NCI-H128 (cell line): ENCODE data around the gene CLEC2L.
A peak's percentile ranks its signal among the peaks of the same experiment; 100 is the strongest.
"Not testable (repeated sequence)": the region's sequence is repeated elsewhere in the genome, so short reads cannot be mapped to it uniquely, and the experiment has no call there.

ENCODE experiments used
- DNase-seq: peaks from one replicate; lab custom pipeline; 2025; ENCODE audit not compliant: unreplicated experiment; lab: John Stamatoyannopoulos, UW

CLEC2L gene

DNA sequence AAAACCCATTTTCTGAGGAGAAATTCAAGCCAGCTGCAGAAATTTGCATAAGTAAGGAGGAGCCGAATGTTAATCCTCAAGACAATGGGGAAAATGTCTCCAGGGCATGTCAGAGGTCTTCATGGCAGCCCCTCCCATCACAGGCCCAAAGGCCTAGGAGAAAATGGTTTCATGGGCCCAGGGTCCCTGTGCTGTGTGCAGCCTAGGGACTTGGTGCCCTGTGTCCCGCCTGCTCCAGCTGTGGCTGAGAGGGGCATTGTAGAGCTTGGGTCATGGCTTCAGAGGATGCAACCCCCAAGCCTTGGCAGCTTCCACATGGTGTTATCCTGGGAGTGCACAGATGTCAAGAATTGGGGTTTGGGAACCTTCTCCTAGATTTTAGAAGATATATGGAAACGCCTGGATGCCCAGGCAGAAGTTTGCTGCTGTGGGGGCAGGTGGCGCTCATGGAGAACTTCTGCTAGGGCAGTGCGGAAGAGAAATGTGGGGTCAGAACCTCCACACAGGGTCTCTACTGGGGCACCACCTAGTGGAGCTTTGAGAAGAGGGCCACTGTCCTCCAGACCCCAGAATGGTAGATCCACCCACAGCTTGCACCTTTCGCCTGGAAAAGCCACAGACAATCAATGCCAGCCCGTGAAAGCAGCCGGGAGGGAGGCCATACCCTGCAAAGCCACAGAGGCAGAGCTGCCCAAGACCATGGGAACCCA, 30.7 kb downstream of the CLEC2L start:
- not testable (repeated sequence) for DNase-seq

DNA sequence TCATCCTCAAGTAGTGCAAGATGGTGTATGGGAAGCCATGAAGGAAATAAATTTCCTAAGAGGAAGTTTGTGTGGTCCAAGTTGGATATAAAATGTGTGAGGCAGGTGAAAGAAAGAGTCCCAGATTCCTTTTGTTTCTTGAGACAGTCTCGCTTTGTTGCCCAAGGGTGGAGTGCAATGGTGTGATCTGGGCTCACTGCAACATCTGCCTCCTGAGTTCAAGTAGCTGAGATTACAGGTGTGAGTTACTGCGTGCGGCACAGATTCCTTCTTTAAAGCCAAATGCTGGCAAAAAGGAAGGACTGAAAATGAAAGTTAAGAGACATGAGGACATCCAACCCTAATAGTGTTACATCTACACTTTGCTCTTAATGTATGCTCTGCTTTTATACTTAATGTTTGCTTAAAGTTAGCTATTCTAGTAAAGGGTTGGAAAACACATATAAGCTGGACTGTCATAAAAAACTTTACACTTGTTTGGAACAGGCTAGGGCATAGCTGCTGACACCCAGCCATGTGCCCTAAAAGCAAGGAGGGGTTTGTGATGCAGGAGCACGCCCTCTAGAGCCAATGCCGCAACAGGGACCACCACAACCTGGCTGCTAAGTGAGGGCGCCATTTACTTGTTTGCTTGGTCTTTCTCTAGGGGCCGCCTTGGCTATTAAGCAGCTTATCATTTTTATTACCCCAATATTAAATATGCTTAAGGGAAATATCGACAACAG, 34.5 kb downstream of the CLEC2L start:
- DNase-seq = no peak

DNA sequence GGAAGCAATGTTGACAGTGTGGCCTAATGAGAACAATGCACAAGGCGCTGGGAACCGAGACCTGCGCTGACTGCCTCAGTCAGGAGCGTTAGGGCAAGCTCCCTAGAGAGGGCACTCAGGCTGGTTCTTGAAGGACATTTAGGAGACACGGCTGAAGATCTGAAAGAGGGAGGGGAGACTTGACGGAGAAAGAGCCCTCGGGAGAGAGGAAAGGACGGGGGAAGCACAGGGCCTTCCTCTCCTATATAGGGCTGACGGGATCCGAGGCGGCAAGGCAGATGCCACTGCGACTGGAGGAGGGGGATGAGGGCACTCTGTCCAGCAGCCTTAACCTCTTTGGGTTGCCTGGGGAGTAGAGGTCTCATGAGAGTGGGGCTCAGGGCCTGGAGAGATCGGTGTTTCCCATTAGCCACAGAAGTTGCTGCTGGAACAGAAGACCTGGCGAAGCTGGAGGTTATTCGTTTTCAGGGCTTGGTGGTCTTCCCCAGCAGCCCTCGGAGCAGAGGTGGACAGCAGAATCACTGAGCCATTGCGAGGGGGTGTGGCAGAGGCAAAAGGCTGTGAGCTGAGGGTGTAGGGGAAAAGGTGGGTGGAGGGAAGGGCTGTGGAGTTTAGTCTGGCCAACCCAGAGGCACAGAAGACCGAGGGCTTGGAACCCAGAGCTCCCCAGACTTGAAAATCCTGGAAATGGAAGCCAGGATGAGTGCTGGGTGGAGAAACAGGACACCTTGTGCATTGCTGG, 36.0 kb downstream of the CLEC2L start:
- DNase-seq = no peak

DNA sequence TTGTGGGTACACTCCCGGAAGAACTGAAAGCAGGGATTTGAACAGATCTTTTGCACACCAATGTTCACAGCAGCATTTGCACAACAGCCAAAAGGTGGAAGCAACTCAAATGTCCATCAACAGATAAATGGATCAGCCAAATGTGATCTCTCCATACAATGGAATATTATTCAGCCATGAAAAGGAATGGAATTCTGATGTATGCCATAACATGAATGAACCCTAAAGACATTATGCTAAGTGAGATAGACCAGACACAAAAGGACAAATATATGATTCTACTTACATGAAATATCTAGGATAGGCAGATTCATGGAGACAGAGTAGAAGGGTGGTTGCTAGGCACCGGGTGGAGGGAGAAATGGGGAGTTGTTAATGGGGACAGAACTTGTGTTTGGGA, 36.7 kb downstream of the CLEC2L start:
- no peak for DNase-seq

DNA sequence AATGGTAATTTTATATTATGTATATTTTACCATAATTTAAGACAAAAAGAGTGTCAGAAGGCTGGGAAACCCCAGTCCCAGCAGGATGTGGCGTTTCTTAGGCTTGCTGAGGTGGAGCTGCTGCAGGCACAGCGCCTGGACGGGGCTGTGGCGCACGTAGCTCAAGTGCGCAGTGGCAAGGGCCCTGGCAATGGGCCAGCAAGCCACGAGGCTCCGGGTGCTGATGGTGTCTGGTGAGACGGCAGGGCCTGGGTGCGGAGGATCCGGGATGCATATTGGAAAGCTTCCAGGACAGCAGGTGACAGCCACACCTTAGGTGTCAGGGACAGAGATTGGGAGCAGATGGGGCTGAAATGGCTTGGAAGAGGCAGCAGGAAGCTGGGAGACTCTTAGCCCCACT, 37.2 kb downstream of the CLEC2L start:
- DNase-seq = peak; percentile 48

DNA sequence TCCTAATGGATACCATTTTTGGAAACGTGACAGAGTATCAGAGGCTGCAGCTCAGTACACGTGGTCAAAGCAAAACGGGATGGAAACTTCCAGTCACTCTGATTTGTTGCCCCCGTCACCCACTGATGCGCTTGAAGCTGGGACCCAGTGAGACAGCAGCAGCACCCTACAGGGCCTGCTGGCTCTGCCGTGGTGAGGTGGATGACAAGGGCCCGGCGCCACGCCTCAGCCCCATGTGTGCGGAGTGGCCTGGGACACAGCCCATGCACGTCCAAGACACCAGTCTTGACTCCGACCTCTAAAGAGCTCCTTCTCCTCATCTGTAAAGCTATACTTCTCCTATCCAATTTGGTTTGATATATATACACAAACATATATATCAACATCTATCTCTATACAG, 39.0 kb downstream of the CLEC2L start:
- no peak for DNase-seq

DNA sequence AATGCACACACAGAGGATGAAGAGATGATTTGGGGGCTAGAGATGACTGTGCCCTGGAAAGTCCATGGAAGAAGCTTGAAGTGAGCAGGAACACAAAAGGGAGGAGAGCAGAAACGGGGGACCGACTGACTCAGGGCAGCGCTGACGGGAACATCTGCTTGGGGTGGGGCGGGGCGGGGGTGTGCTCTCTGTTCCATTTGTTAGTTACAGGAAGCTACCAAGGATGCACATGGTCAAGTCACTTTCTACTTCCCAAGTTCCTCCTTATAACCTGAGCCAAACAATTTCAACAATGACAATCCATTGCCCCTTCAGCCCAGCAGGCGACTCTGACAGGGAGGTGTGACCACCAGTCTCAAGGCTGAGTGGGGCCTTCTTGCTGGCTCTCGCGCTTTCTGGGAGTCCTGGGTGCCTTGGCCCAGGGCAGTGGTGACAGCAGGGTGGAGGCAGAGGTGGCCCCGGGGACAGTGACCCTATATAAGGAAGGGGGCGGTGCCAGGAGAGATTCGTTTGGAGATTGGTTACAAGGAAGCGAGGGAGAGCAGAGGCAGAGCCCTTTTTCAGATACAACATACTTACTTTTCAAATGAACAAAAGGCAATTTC, 39.6 kb downstream of the CLEC2L start:
- no peak for DNase-seq

DNA sequence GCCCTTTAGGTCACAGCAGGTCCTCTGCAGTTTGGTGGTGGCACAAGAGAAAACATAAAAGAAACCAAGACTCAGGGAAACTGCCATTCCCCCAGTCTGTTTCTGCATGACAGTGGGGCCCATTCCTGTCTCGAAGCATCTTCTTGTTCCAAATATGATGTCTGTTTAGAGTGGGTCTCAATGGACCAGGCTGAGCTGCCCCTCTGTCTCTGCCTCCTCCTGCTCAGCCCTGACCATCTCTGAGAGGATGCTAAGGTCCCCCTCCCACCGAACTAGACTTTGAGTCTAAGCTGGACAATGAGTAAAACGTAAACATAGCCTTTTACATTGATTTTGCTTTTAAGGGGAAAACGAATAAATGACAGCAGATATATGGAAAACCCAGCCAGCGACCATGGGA, 40.4 kb downstream of the CLEC2L start:
- DNase-seq = no peak

DNA sequence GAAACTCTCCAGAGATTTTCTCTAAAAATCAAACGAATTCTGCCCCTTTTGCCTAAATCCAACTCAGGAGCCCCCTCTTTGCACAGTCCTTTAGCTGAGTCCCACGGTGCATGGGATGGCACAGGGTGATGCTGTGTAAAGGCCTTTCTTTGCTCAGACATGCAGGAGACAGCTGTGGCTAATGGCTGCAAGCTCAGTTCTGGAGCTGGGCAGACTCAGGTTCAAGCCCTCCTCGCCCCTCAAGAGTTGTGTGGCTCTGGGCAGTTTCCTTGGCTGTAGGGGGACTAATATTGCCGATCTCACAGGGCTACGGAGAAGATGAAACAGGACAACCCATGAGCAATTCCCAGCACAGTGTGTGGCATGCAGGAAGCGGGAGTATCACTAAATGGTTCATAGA, 42.6 kb downstream of the CLEC2L start:
- DNase-seq = no peak

DNA sequence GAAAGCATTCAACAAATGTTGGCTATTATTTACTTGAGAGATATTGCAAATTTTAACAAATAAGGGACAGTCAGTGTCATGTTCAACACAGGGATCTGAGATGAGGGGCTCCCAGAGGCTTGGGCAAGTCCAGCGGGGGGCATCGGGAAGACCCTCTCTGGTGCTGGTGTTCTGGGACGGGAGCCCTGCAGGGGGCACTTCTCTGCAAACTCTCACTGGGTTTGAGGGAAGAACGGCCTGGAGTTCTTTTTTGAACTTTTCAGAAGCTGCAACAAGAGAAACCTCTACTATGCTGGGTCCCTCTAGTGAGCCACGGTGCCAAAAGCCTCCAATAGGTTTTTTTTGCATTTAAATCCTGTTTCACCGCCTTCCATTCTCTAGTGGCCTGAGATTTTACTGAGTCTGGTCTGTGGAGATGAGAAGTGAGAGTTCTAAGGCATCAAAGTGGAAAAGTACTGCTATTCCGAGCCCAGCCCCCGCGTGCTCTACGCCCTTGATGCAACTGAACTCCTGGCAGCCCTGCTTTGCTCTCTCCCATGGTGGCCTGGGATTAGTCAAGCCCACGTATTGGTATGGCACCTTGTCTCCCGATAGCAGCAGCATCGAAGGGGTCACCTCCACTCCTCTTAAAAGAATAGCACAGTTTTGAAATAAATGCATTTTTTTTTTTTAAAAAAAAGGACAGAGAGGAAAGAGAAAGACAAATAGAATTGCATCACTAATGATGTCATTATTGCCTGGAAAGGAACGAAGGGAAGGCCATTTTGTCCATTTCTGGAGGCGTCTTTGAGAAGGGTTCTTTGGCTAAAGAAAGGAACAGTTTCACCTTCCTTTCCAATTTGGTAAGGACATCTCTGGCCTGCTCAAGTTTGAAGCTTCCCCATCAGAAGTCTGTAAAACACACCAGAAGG, 43.5 kb downstream of the CLEC2L start:
- no peak for DNase-seq

DNA sequence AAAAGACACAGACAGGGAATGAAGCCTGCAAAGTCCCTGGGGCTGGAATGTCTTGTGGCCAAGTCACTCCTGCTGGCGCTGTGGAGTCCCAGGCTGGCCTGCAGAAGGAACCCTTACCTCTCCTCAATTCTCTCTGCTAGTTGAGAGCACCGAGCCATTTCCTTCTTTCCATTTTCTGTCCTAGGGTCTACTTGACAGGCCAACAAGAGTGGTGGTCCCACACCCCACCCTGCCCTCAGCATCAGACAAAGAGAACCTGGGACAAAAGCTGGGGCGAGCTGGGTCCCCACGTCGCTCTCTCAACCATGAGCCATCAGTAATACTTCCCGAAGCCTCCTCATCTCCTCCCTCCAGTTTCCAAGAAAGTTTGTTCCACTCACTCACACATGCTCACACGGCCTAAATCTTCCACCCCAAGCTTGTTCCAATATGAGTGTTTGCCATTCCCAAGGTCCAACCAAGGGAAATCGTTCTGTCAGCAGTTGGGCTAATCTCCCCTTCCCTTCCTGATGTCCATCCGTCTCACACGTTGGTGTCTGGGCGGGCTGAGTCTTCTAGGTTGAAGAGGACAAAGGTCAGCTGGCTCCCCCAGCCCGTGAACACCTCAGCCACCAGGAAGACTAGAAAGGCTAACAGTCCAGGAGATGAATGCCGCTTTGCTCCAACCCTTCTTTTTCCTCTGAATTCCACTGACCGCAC, 44.3 kb downstream of the CLEC2L start:
- DNase-seq = no peak

DNA sequence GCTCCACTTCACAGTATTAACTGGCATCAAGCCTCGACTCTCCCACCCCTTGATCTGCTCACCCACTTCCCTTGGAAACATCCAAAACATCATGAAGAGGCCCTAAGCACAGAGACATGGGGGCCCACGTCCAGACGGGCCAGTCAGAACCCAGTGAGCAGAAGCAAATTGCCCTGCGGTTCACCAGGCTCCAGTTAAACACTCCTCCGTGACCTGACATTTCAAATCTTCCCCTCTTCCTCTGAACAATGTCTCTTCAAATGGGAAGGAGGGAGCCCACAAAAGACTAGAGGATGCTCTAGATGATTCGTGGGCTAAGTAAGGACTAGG, 44.8 kb downstream of the CLEC2L start:
- no peak for DNase-seq

DNA sequence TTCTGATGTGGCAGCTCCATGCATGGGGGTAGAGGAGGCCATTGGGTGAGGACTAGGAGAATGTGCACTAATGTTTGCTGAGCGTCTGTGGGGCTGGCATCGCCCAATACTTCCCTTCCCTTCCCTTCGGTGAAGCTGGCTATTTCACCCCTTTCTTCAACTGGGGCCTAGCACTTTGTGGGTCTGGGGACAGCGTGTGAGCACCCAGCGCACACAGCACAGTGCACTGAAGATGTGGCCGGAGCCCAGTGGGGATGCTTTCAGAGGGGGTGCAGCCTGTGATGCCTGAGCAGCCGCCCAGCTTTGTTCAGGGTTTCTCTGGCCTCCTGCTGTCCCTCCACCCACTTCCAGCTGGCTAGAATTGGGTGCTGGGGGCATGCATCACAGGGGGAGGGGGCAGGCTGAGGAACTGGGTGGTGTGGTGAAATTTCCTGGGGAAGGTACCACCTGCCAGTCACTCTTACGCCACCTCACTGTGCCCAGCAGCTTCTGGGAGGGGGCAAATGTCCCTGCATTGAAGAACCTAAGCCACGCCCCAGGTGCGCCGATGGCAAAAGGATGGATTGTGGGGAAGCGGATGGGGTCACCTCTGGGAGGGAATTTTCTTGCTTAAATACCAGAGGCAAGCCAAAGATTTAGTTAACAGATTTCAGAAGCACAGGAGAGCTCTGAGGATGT, 45.5 kb downstream of the CLEC2L start:
- DNase-seq = no peak

DNA sequence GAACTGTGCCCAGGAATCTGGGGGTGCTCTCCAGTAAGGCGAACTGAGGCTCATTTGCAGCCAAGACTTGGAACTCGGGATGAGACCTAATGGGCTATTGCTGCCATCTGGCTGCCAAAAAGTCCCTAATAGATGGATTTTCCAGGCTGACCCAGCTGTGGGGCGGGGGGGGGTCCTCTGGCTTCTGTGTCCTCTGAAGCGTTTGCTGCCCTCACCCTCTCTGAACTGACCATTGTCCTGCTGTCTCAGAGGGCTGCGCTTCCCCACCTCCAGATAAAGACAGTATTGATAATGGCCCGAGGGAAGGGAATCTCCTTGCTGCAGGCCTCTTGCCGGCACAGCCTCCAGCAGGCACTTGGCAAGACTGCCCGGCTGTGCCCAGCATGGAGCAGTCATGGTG, 46.6 kb downstream of the CLEC2L start:
- no peak for DNase-seq

DNA sequence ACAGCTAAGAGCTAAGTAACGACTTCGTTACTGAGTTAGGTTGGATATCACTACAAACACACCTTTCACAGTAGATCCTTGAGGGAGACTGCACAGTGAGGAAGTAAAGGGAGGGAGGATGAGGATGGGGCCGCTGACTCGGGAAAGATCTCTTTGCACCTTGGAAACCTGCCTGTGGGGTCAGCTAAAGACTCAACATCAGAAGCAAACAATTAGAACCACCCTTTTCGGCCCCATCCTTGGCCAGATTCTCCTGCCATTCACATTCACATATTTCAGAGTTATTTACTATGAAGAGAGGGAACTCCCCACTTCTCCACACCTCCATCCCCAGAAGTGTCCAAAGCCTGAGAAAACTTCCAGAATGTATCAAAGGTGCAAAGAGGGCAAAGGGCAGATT, 47.1 kb downstream of the CLEC2L start:
- DNase-seq = no peak

DNA sequence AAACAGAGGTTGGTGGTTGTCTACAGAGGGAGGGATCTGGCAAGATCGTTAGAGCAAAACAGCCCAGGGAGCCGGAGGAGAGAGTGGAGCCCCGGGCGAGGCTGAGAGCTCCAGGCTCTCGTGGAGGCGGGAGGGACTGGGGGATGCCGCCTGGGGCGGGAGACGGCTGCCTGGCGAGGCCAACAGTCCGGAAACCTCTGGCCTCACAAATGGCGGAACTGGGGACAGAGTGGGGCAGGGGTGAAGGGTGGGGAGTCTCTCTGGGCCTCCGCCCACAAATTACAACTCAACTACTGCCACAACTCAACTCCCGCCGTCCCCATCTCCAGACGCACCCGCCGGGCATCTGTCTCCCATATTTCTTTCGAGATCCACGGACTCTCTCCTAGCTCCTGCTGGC, 47.7 kb downstream of the CLEC2L start:
- DNase-seq = no peak

DNA sequence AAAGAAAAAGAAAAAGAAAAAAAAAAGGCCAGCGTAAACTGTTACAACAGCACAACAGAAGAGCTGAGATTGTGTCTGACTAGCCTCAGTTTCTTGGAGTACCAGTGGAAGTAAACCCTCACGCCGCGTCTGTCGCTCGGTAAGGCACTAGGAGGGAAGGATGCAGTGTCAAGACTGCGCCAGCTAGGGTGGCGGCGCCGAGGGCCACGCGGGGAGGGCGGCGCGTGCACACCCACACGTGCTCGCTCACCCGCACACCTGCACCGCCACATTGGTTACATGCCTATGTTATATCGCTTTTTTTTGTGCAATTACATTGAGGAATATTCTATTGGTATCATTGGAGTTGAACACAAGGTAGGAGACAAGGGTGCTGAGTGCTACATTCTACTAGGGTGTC, 48.2 kb downstream of the CLEC2L start:
- no peak for DNase-seq

DNA sequence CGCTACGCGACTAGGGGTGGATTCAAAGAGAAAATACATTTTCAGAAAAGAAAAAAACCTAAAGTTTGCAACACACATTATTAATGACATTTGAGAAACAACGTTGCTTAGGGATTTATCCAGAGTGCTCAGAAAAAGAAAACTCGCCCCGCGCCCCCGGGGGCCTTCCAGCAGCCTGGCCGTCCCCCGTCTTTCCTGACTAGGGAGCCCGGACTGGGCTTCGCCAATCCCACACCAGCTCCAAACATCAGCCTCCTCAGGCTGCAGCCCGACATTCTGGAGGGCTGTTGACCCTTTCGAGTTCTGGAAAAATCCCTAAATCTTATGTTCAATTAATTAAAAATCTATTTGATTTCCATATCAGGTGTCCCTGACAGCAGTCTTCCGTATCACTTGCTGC, 48.6 kb downstream of the CLEC2L start:
- DNase-seq = no peak

DNA sequence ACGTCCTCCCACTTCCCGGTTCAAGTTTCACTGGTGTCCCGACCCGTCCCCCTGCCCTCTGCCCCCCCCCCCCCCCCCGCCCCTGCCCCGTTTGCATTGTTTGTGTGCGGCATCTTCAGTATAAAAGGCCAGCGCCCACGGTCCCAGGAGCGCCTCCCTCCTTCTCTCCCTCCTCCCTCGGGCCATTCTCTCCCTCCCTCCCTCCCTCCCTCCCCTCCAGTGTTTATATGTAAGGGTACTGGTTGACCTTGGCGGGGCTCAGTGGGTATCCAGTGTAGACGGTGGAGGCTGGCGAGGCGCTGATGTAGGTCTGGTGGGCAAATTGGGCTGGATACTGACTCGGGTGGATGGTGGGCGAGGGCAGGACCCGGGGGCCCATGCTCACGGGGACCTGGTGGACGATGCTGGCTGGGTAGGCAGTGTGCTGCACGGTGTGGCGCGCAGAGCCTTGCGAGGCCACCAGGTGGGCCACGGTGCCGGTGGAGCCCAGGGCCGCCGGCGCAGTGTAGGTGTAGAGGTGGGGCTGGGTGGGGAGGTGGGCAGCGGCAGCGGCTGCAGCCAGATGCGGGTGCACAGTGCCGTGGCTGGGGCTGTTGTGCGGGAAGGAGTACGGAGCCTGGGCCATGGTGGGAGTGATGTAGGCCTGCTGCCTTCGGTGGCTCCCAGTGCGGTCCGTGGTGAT, 49.4 kb downstream of the CLEC2L start:
- DNase-seq = no peak
